ENCODE data around the gene C10orf53. TPM values are rescaled to one million over a fixed set of nuclear protein-coding genes. Genes with fewer than 3 reads are reported as not detected.

Gene C10orf53
- total RNA-seq, 2 experiments from 2014 or later: not detected

- POLR2A ChIA-PET: no interaction called here
These were observed 19.2 kb downstream of the C10orf53 start for GRCh38 chr10:49698679-49699078.

GRCh38 chr10:49700211-49700610, 20.8 kb downstream of the C10orf53 start:
- ChIA-PET CTCF (no interaction called here), POLR2A (no interaction called here)
- no peaks in the 10 kb centered on the region for H3K4me1 ChIP-seq (ENCODE audit: insufficient read depth, low read length)
- Mint-ChIP-seq H3K9me3 (peaks cover 2% of the 10 kb centered on the region), H3K27ac (no peak overlapping the region), H3K36me3 (ENCODE audit: low read depth) (no peaks in the 10 kb centered on the region), H3K4me1 (ENCODE audit: low read depth) (no peaks in the 10 kb centered on the region), H3K4me3 (no peak overlapping the region), H3K27me3 (peaks cover 41% of the 10 kb centered on the region)
- H3K27ac ChIP-seq (ENCODE audit: low read depth in 1 of 2, low read length in 2 of 2): no peak overlapping the region
- DNase-seq: no peak
- H3K4me3 ChIP-seq (ENCODE audit: low read length): no peak overlapping the region
- no peak for ATAC-seq (ENCODE audit: poor library complexity)
- H3K27me3 ChIP-seq (ENCODE audit: control insufficient read depth in 1 of 2, insufficient read depth in 2 of 2, low read length in 2 of 2): peaks cover 2 to 5% of the 10 kb centered on the region in 2 experiments
- intact Hi-C loops (cut with DNase I, micrococcal nuclease): no loop called here
- no peaks in the 10 kb centered on the region for H3K36me3 ChIP-seq (ENCODE audit: insufficient read depth, low read length)
- peaks cover 0 to 5% of the 10 kb centered on the region in 2 experiments for H3K9me3 ChIP-seq (ENCODE audit: control insufficient read depth in 1 of 2, insufficient read depth in 1 of 2, low read length in 2 of 2)
- TF ChIP-seq, protein P1, sequence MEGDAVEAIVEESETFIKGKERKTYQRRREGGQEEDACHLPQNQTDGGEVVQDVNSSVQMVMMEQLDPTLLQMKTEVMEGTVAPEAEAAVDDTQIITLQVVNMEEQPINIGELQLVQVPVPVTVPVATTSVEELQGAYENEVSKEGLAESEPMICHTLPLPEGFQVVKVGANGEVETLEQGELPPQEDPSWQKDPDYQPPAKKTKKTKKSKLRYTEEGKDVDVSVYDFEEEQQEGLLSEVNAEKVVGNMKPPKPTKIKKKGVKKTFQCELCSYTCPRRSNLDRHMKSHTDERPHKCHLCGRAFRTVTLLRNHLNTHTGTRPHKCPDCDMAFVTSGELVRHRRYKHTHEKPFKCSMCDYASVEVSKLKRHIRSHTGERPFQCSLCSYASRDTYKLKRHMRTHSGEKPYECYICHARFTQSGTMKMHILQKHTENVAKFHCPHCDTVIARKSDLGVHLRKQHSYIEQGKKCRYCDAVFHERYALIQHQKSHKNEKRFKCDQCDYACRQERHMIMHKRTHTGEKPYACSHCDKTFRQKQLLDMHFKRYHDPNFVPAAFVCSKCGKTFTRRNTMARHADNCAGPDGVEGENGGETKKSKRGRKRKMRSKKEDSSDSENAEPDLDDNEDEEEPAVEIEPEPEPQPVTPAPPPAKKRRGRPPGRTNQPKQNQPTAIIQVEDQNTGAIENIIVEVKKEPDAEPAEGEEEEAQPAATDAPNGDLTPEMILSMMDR (IDR thresholded peaks at IDR 0.05): no peak

More at GRCh38 chr10:49698679-49699078, 19.2 kb downstream of the C10orf53 start:
- no peak overlapping the region for H3K27ac ChIP-seq (ENCODE audit: low read depth in 1 of 2, low read length in 2 of 2)
- no peak overlapping the region for H3K4me3 ChIP-seq (ENCODE audit: low read length)
- peaks cover 2 to 5% of the 10 kb centered on the region in 2 experiments for H3K27me3 ChIP-seq (ENCODE audit: control insufficient read depth in 1 of 2, insufficient read depth in 2 of 2, low read length in 2 of 2)
- peaks cover 0 to 5% of the 10 kb centered on the region in 2 experiments for H3K9me3 ChIP-seq (ENCODE audit: control insufficient read depth in 1 of 2, insufficient read depth in 1 of 2, low read length in 2 of 2)
- H3K36me3 ChIP-seq (ENCODE audit: insufficient read depth, low read length): no peaks in the 10 kb centered on the region
- DNase-seq (no peak), ATAC-seq (ENCODE audit: poor library complexity) (no peak)
- TF ChIP-seq, protein P1 (IDR thresholded peaks at IDR 0.05): no peak
- H3K4me1 Mint-ChIP-seq (ENCODE audit: low read depth): no peaks in the 10 kb centered on the region
- H3K4me1 ChIP-seq (ENCODE audit: insufficient read depth, low read length): no peaks in the 10 kb centered on the region
- H3K27me3 Mint-ChIP-seq: peaks cover 48% of the 10 kb centered on the region
- no peak overlapping the region for H3K27ac Mint-ChIP-seq
- H3K36me3 Mint-ChIP-seq (ENCODE audit: low read depth): no peaks in the 10 kb centered on the region
- intact Hi-C loops (cut with DNase I, micrococcal nuclease): no loop called here
- CTCF ChIA-PET: no interaction called here
- H3K4me3 Mint-ChIP-seq: no peak overlapping the region
- peaks cover 2% of the 10 kb centered on the region for H3K9me3 Mint-ChIP-seq

- H3K27me3 Mint-ChIP-seq: peaks cover 38% of the 10 kb centered on the region
These were observed 21.5 kb downstream of the C10orf53 start for GRCh38 chr10:49700997-49701396.

More at GRCh38 chr10:49700997-49701396, 21.5 kb downstream of the C10orf53 start:
- H3K36me3 ChIP-seq (ENCODE audit: insufficient read depth, low read length): no peaks in the 10 kb centered on the region
- H3K9me3 Mint-ChIP-seq: peaks cover 2% of the 10 kb centered on the region
- intact Hi-C loops (cut with DNase I, micrococcal nuclease): no loop called here
- peaks cover 2 to 5% of the 10 kb centered on the region in 2 experiments for H3K27me3 ChIP-seq (ENCODE audit: control insufficient read depth in 1 of 2, insufficient read depth in 2 of 2, low read length in 2 of 2)
- ATAC-seq (ENCODE audit: poor library complexity) (no peak), DNase-seq (no peak)
- H3K4me3 Mint-ChIP-seq: no peak overlapping the region
- no peaks in the 10 kb centered on the region for H3K4me1 Mint-ChIP-seq (ENCODE audit: low read depth)
- H3K4me3 ChIP-seq (ENCODE audit: low read length): no peak overlapping the region
- H3K4me1 ChIP-seq (ENCODE audit: insufficient read depth, low read length): no peaks in the 10 kb centered on the region
- TF ChIP-seq, protein P1 (IDR thresholded peaks at IDR 0.05): no peak
- no peaks in the 10 kb centered on the region for H3K36me3 Mint-ChIP-seq (ENCODE audit: low read depth)
- H3K9me3 ChIP-seq (ENCODE audit: control insufficient read depth in 1 of 2, insufficient read depth in 1 of 2, low read length in 2 of 2): peaks cover 0 to 5% of the 10 kb centered on the region in 2 experiments
- POLR2A ChIA-PET: no interaction called here
- CTCF ChIA-PET: no interaction called here
- H3K27ac Mint-ChIP-seq: no peak overlapping the region
- no peak overlapping the region for H3K27ac ChIP-seq (ENCODE audit: low read depth in 1 of 2, low read length in 2 of 2)
